Daoy (cell line): Measurements from ENCODE around the gene ZNRF4. TPM values are rescaled to one million over a fixed set of nuclear protein-coding genes. Genes with fewer than 3 reads are reported as not detected.

Source experiments
- DNase-seq: peaks from one replicate; pipeline ENCODE4 v3.0.0-alpha.2; 2015; ENCODE audit warnings: low read depth
- total RNA-seq: library from RNA; depleted of rRNA; stranded (reverse); fragments of >200 nt; shearing (Covaris generic); gene quantifications from 2 replicates; pipeline ENCODE4 v1.2.3, GENCODE V29; 2014

The ZNRF4 gene
- total RNA-seq, 1 experiment from 2014 or later, result not detected

- DNase-seq, result no peak
Measured at GRCh38 chr19:5440299-5440698, 14.9 kb upstream of the ZNRF4 start.

GRCh38 chr19:5443723-5444122 lies 11.5 kb upstream of the ZNRF4 start:
- no peak for DNase-seq

- no peak for DNase-seq
Measured at GRCh38 chr19:5444431-5444830, 10.8 kb upstream of the ZNRF4 start.

- no peak for DNase-seq
Measured at GRCh38 chr19:5445071-5445470, 10.1 kb upstream of the ZNRF4 start.

- peak; percentile 65 for DNase-seq
Measured at GRCh38 chr19:5445561-5446055, 9.6 kb upstream of the ZNRF4 start.

GRCh38 chr19:5447700-5448311 lies 7.4 kb upstream of the ZNRF4 start:
- peak; percentile 38 for DNase-seq

- DNase-seq, result no peak
Measured at GRCh38 chr19:5448374-5448773, 6.8 kb upstream of the ZNRF4 start.

- DNase-seq, result no peak
Measured at GRCh38 chr19:5450482-5451126, 4.6 kb upstream of the ZNRF4 start.

GRCh38 chr19:5451494-5451893 lies 3.7 kb upstream of the ZNRF4 start:
- DNase-seq, result no peak

- peak; percentile 58 for DNase-seq
Measured at GRCh38 chr19:5452594-5453565, 2.3 kb upstream of the ZNRF4 start.

- no peak for DNase-seq
Measured at GRCh38 chr19:5454743-5455142, 474 bp upstream of the ZNRF4 start.

GRCh38 chr19:5456130-5456840 lies 1.1 kb downstream of the ZNRF4 start:
- no peak for DNase-seq

- no peak for DNase-seq
Measured at GRCh38 chr19:5456841-5457200, 1.6 kb downstream of the ZNRF4 start.

GRCh38 chr19:5457709-5458108 lies 2.5 kb downstream of the ZNRF4 start:
- DNase-seq, result no peak

- no peak for DNase-seq
Measured at GRCh38 chr19:5458420-5458819, 3.2 kb downstream of the ZNRF4 start.

- DNase-seq, result no peak
Measured at GRCh38 chr19:5459360-5459759, 4.1 kb downstream of the ZNRF4 start.

- DNase-seq, result no peak
Measured at GRCh38 chr19:5460748-5461147, 5.5 kb downstream of the ZNRF4 start.

- DNase-seq, result no peak
Measured at GRCh38 chr19:5463959-5464358, 8.7 kb downstream of the ZNRF4 start.

GRCh38 chr19:5466072-5466471 lies 10.9 kb downstream of the ZNRF4 start:
- no peak for DNase-seq

- DNase-seq, result no peak
Measured at GRCh38 chr19:5466814-5467291, 11.6 kb downstream of the ZNRF4 start.

GRCh38 chr19:5470264-5470671 lies 15.1 kb downstream of the ZNRF4 start:
- DNase-seq, result no peak

GRCh38 chr19:5472286-5472685 lies 17.1 kb downstream of the ZNRF4 start:
- no peak for DNase-seq
